ENCODE data around the gene SLC9A9.

SLC9A9 gene

GRCh38 chr3:143627336-143627735 is 220.9 kb downstream of the SLC9A9 start:
- TF ChIP-seq, protein P1, sequence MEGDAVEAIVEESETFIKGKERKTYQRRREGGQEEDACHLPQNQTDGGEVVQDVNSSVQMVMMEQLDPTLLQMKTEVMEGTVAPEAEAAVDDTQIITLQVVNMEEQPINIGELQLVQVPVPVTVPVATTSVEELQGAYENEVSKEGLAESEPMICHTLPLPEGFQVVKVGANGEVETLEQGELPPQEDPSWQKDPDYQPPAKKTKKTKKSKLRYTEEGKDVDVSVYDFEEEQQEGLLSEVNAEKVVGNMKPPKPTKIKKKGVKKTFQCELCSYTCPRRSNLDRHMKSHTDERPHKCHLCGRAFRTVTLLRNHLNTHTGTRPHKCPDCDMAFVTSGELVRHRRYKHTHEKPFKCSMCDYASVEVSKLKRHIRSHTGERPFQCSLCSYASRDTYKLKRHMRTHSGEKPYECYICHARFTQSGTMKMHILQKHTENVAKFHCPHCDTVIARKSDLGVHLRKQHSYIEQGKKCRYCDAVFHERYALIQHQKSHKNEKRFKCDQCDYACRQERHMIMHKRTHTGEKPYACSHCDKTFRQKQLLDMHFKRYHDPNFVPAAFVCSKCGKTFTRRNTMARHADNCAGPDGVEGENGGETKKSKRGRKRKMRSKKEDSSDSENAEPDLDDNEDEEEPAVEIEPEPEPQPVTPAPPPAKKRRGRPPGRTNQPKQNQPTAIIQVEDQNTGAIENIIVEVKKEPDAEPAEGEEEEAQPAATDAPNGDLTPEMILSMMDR (IDR thresholded peaks at IDR 0.05; ENCODE audit: low read depth, low read length) = no peak
- no peaks in the 10 kb centered on the region for H3K36me3 ChIP-seq
- no peaks in the 10 kb centered on the region for H3K4me1 ChIP-seq
- H3K27me3 ChIP-seq = no peaks in the 10 kb centered on the region
- no peak for DNase-seq
- no peak overlapping the region for H3K4me3 ChIP-seq (ENCODE audit: low read depth, low read length)
- H3K9me3 ChIP-seq = no peaks in the 10 kb centered on the region

DNA sequence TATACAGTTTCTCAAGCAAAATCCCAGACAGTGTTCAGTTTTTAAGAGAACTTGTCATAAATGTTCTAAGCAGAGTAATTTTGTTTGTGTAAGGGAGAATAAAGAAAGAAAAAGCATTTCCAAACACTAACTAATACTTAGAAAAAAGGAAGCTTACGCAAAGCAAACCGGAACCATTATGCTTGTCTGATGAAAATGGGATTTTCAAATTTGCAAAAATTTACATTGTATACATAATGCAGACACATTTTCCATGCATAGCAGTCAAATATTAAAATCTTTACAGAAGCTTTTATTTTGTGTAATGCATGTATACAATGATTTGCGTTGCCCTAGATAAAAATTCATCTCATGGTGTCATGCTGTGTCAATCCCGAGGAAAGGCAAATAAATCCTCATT is 229.0 kb downstream of the SLC9A9 start:
- Histone ChIP-seq H3K27me3 (no peaks in the 10 kb centered on the region), H3K4me1 (no peaks in the 10 kb centered on the region), H3K36me3 (no peaks in the 10 kb centered on the region), H3K4me3 (ENCODE audit: low read depth, low read length) (no peak overlapping the region), H3K9me3 (no peaks in the 10 kb centered on the region)
- TF ChIP-seq, protein P1 (IDR thresholded peaks at IDR 0.05; ENCODE audit: low read depth, low read length) = no peak
- no peak for DNase-seq

DNA sequence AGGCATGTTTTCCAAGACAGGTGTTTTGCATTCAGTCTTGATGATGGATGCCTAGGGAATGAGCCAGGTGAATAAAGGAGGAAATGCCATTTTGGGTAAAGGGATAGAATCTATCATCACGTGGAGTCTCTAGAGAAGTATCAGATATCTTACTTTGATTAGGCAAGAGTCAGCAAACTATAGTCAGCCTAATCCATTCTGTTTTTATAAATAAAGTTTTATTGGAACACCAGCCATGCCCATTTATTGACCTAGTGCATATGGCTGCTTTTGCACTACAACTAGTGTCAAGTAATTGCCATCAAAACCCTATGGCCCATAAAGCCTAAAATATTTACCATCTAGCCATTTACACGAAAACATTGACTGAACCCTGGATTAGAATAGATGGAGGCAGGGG is 231.2 kb downstream of the SLC9A9 start:
- DNase-seq = no peak
- TF ChIP-seq, protein P1 (IDR thresholded peaks at IDR 0.05; ENCODE audit: low read depth, low read length) = no peak
- no peaks in the 10 kb centered on the region for H3K4me1 ChIP-seq
- H3K27me3 ChIP-seq = no peaks in the 10 kb centered on the region
- H3K4me3 ChIP-seq (ENCODE audit: low read depth, low read length) = no peak overlapping the region
- no peaks in the 10 kb centered on the region for H3K9me3 ChIP-seq
- H3K36me3 ChIP-seq = no peaks in the 10 kb centered on the region

- H3K36me3 ChIP-seq = no peaks in the 10 kb centered on the region
- TF ChIP-seq, protein P1 (IDR thresholded peaks at IDR 0.05; ENCODE audit: low read depth, low read length) = no peak
- H3K4me3 ChIP-seq (ENCODE audit: low read depth, low read length) = no peak overlapping the region
- H3K27me3 ChIP-seq = no peaks in the 10 kb centered on the region
- no peaks in the 10 kb centered on the region for H3K4me1 ChIP-seq
- H3K9me3 ChIP-seq = no peaks in the 10 kb centered on the region
- no peak for DNase-seq
Observed at GRCh38 chr3:143613226-143613625, 235.0 kb downstream of the SLC9A9 start.

DNA sequence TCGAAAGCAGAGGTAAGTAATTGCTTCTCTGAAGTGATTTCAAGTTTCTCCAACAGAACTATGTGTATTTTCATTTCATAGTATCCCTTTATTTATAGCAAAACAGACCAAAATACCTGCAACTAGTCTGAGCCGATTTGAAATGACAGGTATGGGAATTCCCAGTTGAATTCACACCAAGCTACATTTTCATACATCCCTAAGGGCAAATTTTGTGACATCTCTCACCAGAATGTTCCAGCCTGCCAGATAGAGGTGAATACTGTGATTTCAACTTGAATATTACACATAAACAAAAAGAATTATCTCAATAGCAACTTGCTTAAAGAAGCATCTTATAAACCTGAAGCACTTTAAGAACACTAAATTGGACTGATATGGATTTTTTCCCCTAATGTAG is 235.7 kb downstream of the SLC9A9 start:
- DNase-seq = no peak
- Histone ChIP-seq H3K27me3 (no peaks in the 10 kb centered on the region), H3K4me3 (ENCODE audit: low read depth, low read length) (no peak overlapping the region), H3K9me3 (no peaks in the 10 kb centered on the region), H3K4me1 (no peaks in the 10 kb centered on the region), H3K36me3 (no peaks in the 10 kb centered on the region)
- TF ChIP-seq, protein P1 (IDR thresholded peaks at IDR 0.05; ENCODE audit: low read depth, low read length) = no peak

DNA sequence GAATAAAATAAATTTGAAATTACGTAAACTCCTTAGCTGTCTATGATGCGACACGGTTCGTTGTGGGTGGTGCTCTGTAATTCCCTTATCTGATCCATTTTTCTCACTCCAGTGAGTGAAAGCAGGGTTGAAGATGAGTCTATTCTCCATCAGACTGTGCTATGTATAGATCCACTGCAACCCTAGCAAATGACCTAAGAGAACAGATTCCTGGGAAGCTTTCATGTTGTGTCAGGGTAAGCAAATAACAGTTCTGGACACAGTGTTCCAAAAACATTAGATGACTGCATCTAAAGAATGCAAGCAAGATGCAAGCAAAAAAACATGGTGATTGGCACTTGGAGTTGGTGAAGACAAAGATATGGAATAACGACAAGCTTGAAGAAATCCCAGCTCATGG is 239.3 kb downstream of the SLC9A9 start:
- Histone ChIP-seq H3K36me3 (no peaks in the 10 kb centered on the region), H3K4me1 (no peaks in the 10 kb centered on the region; the same call in 1 of the 2 replicates), H3K9me3 (no peaks in the 10 kb centered on the region), H3K4me3 (ENCODE audit: low read depth, low read length) (no peak overlapping the region), H3K27me3 (no peaks in the 10 kb centered on the region)
- DNase-seq = no peak
- TF ChIP-seq, protein P1 (IDR thresholded peaks at IDR 0.05; ENCODE audit: low read depth, low read length) = no peak

Measured in BE2C (cell line).